Karpas-422 (cell line): ENCODE data around the gene PPP4R1. TPM values are rescaled to one million over a fixed set of nuclear protein-coding genes. Genes with fewer than 3 reads are reported as not detected.
"Not testable (repeated sequence)": the region's sequence is repeated elsewhere in the genome, so short reads cannot be mapped to it uniquely, and the experiment has no call there.

ENCODE experiments used
- DNase-seq: peaks from one replicate; pipeline ENCODE4 v3.0.0-alpha.2; 2015
- H2AFZ ChIP-seq: fragments of 200-600 bp; sonication (generic); 2 replicates; pipeline ENCODE4 v1.6.1; 2014; ENCODE audit warnings: antibody characterized with exemption, low read length, mixed read lengths
- H3K27ac ChIP-seq: fragments of 200-600 bp; sonication (generic); 2 replicates; pipeline ENCODE4 v1.5.1; 2014; ENCODE audit warnings: mild to moderate bottlenecking, low read length, moderate library complexity
- H3K27me3 ChIP-seq: fragments of 200-600 bp; sonication (generic); 2 replicates; pipeline ENCODE4 v1.6.1; 2014; ENCODE audit warnings: low read length, mixed read lengths
- H3K36me3 ChIP-seq: fragments of 200-600 bp; sonication (generic); 2 replicates; pipeline ENCODE4 v1.6.1; 2014; ENCODE audit warnings: low read length, mixed read lengths; ENCODE audit not compliant: insufficient read depth
- H3K4me1 ChIP-seq: fragments of 200-600 bp; sonication (generic); 2 replicates; pipeline ENCODE4 v1.6.1; 2014; ENCODE audit warnings: mild to moderate bottlenecking, low read length, mixed read lengths
- H3K4me2 ChIP-seq: fragments of 200-600 bp; sonication (generic); 2 replicates; pipeline ENCODE4 v1.6.1; 2014; ENCODE audit warnings: low read length, low read depth, mild to moderate bottlenecking; ENCODE audit not compliant: poor library complexity, severe bottlenecking
- H3K4me3 ChIP-seq: fragments of 200-600 bp; sonication (generic); 2 replicates; pipeline ENCODE4 v1.5.1; 2014; ENCODE audit warnings: mild to moderate bottlenecking, antibody characterized with exemption, low read length, mixed read lengths
- H3K79me2 ChIP-seq: fragments of 200-600 bp; sonication (generic); 2 replicates; pipeline ENCODE4 v1.6.1; 2014; ENCODE audit warnings: mild to moderate bottlenecking, low read length, mixed read lengths
- H3K9ac ChIP-seq: fragments of 200-600 bp; sonication (generic); 2 replicates; pipeline ENCODE4 v1.6.0; 2014; ENCODE audit warnings: low read length
- H3K9me2 ChIP-seq: fragments of 200-600 bp; sonication (generic), shearing (Covaris generic); replicated peaks from 2 replicates; pipeline ENCODE4 v1.6.0; 2014; ENCODE audit warnings: mild to moderate bottlenecking, low read length, moderate library complexity; ENCODE audit not compliant: insufficient read depth
- H3K9me3 ChIP-seq: fragments of 300-700, 200-600 bp; sonication (generic); 2 replicates; pipeline ENCODE4 v1.6.1; 2014; ENCODE audit warnings: low read length, mixed read lengths
- H4K20me1 ChIP-seq: fragments of 200-600 bp; sonication (generic); 2 replicates; pipeline ENCODE4 v1.6.1; 2014; ENCODE audit warnings: mild to moderate bottlenecking, antibody characterized with exemption, low read length, low read depth; ENCODE audit not compliant: insufficient read depth
- total RNA-seq: library from RNA; depleted of rRNA; stranded (reverse); fragments of >200 nt; shearing (Covaris generic); gene quantifications from 2 replicates; pipeline ENCODE4 v1.2.3, GENCODE V29; 2014; ENCODE audit warnings: low replicate concordance

The PPP4R1 gene
- total RNA-seq, 1 experiment from 2014 or later = 28.7 TPM

- Histone ChIP-seq H4K20me1 (peaks cover 4% of the 10 kb centered on the region; the same call in 1 of the 2 replicates), H3K27ac (no peak overlapping the region), H3K4me1 (peaks cover 29% of the 10 kb centered on the region), H2AFZ (no peak overlapping the region), H3K9me3 (no peaks in the 10 kb centered on the region), H3K4me2 (no peak overlapping the region), H3K36me3 (peaks cover 10% of the 10 kb centered on the region; the same call in 1 of the 2 replicates), H3K4me3 (no peak overlapping the region), H3K9me2 (no peaks in the 10 kb centered on the region), H3K79me2 (peaks cover 95% of the 10 kb centered on the region), H3K27me3 (no peaks in the 10 kb centered on the region), H3K9ac (no peak overlapping the region)
- no peak for DNase-seq
These were observed 5.2 kb downstream of the PPP4R1 start for GRCh38 chr18:9609190-9609589.

DNA sequence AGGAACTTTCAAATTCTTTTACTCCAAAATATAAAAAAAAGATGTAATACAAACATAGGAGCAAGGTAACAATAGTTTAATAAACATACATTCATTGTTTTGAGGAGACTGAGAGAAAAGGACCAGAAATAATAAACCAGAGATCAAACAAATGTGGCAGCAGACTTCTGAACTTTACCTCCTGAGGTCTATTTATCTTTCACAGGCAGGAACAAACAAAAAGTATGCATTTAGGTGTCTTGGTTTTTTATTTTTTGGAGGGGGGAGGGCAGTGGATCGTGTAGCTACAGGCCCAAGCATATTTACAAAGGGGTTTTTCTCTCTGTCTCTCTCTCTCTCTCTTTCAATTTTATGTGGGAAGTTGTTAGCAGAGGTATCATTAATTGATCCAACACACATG is 5.6 kb downstream of the PPP4R1 start:
- Histone ChIP-seq H4K20me1 (peaks cover 4% of the 10 kb centered on the region; the same call in 1 of the 2 replicates), H2AFZ (no peak overlapping the region), H3K9me3 (no peaks in the 10 kb centered on the region), H3K79me2 (peaks cover 98% of the 10 kb centered on the region), H3K27me3 (no peaks in the 10 kb centered on the region), H3K36me3 (peaks cover 10% of the 10 kb centered on the region; the same call in 1 of the 2 replicates), H3K9ac (no peak overlapping the region), H3K27ac (no peak overlapping the region), H3K9me2 (no peaks in the 10 kb centered on the region), H3K4me2 (no peak overlapping the region), H3K4me1 (peaks cover 34% of the 10 kb centered on the region), H3K4me3 (no peak overlapping the region)
- no peak for DNase-seq

DNA sequence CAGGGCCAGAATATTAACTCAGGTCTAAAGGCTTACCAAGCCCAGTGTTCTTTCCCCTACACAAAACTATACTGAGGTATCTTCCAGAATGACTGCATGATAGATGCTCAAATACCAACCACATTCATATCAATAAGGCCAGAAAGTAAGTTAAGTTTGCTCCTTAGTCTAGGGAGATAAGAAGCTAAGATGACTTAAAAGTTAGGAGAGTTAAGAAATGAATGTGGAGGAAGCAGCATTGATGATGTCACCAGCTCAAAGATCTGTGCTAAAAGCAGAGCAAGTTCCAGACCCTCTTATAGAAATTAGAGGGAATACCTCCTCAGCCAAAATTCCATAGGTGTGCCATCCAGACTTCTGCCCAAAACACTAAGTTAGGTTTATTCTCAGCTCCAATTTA is 6.1 kb downstream of the PPP4R1 start:
- H2AFZ ChIP-seq = no peak overlapping the region
- no peak for DNase-seq
- no peaks in the 10 kb centered on the region for H3K9me2 ChIP-seq
- H3K27me3 ChIP-seq = no peaks in the 10 kb centered on the region
- no peak overlapping the region for H3K4me2 ChIP-seq
- H3K36me3 ChIP-seq = peaks cover 10% of the 10 kb centered on the region; the same call in 1 of the 2 replicates
- H3K27ac ChIP-seq = no peak overlapping the region
- no peaks in the 10 kb centered on the region for H3K9me3 ChIP-seq
- peaks cover 35% of the 10 kb centered on the region for H3K4me1 ChIP-seq
- peaks cover 4% of the 10 kb centered on the region; the same call in 1 of the 2 replicates for H4K20me1 ChIP-seq
- no peak overlapping the region for H3K4me3 ChIP-seq
- H3K9ac ChIP-seq = no peak overlapping the region
- H3K79me2 ChIP-seq = peaks cover 98% of the 10 kb centered on the region

GRCh38 chr18:9607111-9607510 is 7.2 kb downstream of the PPP4R1 start:
- DNase-seq, H3K9me3 ChIP-seq, H3K27me3 ChIP-seq, H3K9ac ChIP-seq, H3K9me2 ChIP-seq, H3K4me2 ChIP-seq, H3K27ac ChIP-seq, H3K4me3 ChIP-seq, H4K20me1 ChIP-seq, H2AFZ ChIP-seq: not testable (repeated sequence)
- peaks cover 96% of the 10 kb centered on the region for H3K79me2 ChIP-seq
- H3K36me3 ChIP-seq = peaks cover 10% of the 10 kb centered on the region; the same call in 1 of the 2 replicates
- peaks cover 24% of the 10 kb centered on the region for H3K4me1 ChIP-seq

DNA sequence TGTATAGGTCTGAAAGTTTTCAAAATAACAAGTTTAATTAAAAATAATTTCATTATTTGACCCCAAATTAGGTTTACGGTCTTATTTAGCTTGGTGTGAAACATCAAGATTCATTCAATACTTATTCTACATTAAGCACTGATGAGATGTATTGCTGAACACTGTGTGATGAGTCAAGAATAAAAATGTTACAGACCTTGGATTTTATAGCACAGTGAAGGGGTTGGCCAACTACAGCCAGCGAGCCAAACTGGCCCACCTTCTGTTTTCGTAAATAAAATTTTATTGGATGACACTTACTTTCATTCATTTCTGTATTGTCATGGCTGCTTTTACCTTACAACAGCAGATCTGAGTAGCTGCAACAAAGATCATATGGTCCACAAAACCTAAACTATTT is 8.3 kb downstream of the PPP4R1 start:
- H3K4me3 ChIP-seq = no peak overlapping the region
- no peak overlapping the region for H2AFZ ChIP-seq
- peaks cover 4% of the 10 kb centered on the region; the same call in 1 of the 2 replicates for H3K9me3 ChIP-seq
- H3K79me2 ChIP-seq = peaks cover 96% of the 10 kb centered on the region
- H3K36me3 ChIP-seq = peaks cover 5% of the 10 kb centered on the region; the same call in 1 of the 2 replicates
- peaks cover 21% of the 10 kb centered on the region for H3K4me1 ChIP-seq
- H3K4me2 ChIP-seq = no peak overlapping the region
- no peaks in the 10 kb centered on the region for H3K27me3 ChIP-seq
- DNase-seq = no peak
- no peaks in the 10 kb centered on the region for H4K20me1 ChIP-seq
- no peak overlapping the region for H3K9ac ChIP-seq
- H3K27ac ChIP-seq = no peak overlapping the region
- H3K9me2 ChIP-seq = no peaks in the 10 kb centered on the region

DNA sequence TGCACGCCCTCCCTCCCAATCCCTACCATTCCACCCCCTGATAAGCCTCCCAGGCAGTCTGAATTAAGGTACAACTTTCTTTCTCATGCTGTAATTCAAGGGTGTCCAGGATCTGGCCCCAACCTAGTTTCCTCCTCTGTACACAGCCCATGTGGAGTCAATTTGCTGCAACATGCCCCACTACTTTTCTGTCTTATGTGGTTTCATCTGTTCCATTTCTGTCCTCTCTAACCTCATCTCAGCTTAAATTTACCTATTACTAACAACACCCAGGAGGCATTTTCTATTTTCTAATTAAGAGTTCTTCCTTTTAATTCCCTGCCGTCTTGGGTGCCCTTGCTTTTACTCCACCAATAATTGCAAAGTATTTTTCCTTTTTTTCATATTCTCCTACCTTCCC is 10.0 kb downstream of the PPP4R1 start:
- Histone ChIP-seq H3K27ac (0 out of 2 replicates have a peak overlapping the region, but pooled peaks have one; percentile 14), H3K4me1 (peaks cover 19% of the 10 kb centered on the region), H3K9me3 (peaks cover 9% of the 10 kb centered on the region), H3K27me3 (no peaks in the 10 kb centered on the region), H3K4me2 (no peak overlapping the region), H2AFZ (no peak overlapping the region), H3K9me2 (no peaks in the 10 kb centered on the region), H3K9ac (no peak overlapping the region), H3K36me3 (no peaks in the 10 kb centered on the region), H4K20me1 (no peaks in the 10 kb centered on the region), H3K79me2 (peaks cover 96% of the 10 kb centered on the region), H3K4me3 (no peak overlapping the region)
- peak; percentile 50 for DNase-seq

GRCh38 chr18:9599328-9599727 is 15.0 kb downstream of the PPP4R1 start:
- Histone ChIP-seq H3K27ac (no peak overlapping the region), H3K4me1 (peaks cover 18% of the 10 kb centered on the region), H3K36me3 (no peaks in the 10 kb centered on the region; the same call in 1 of the 2 replicates), H2AFZ (no peak overlapping the region), H3K79me2 (peaks cover 97% of the 10 kb centered on the region), H3K9me2 (no peaks in the 10 kb centered on the region), H3K4me2 (no peak overlapping the region), H3K9me3 (peaks cover 9% of the 10 kb centered on the region), H4K20me1 (no peaks in the 10 kb centered on the region), H3K27me3 (no peaks in the 10 kb centered on the region), H3K9ac (no peak overlapping the region), H3K4me3 (no peak overlapping the region)
- no peak for DNase-seq

DNA sequence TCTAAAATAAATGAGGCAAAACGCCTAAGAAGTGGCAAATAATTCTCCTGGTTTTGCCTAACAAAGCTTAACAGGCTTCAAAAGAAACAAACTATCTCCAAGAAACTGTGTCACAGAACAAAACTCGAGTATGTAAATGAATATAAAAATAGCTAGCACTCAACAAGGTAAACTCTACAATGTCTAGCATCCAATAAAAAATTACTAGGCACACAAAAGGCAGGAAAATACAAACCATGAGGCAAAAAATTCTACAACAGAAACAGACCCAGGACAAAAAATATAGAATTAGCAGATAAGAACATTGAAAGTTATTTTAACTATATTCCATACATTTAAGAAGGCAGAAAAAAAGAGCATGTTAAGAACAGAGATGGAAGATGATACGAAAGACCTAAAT is 16.8 kb downstream of the PPP4R1 start:
- Histone ChIP-seq H3K9ac (no peak overlapping the region), H3K27me3 (no peaks in the 10 kb centered on the region), H3K4me3 (no peak overlapping the region), H3K36me3 (peaks cover 5% of the 10 kb centered on the region), H3K4me2 (no peak overlapping the region), H3K79me2 (peaks cover 88% of the 10 kb centered on the region), H4K20me1 (no peaks in the 10 kb centered on the region), H3K27ac (no peak overlapping the region), H3K9me2 (no peaks in the 10 kb centered on the region), H2AFZ (no peak overlapping the region), H3K4me1 (peaks cover 11% of the 10 kb centered on the region; the same call in 1 of the 2 replicates), H3K9me3 (peaks cover 9% of the 10 kb centered on the region)
- DNase-seq = no peak
